ENCODE measurements around the gene INSR.
"Not testable (repeated sequence)": the region's sequence is repeated elsewhere in the genome, so short reads cannot be mapped to it uniquely, and the experiment has no call there.

Gene INSR

GRCh38 chr19:7195046-7195445 is 99.2 kb downstream of the INSR start:
- no peak for DNase-seq (ENCODE audit: low read depth, low spot score)

DNA sequence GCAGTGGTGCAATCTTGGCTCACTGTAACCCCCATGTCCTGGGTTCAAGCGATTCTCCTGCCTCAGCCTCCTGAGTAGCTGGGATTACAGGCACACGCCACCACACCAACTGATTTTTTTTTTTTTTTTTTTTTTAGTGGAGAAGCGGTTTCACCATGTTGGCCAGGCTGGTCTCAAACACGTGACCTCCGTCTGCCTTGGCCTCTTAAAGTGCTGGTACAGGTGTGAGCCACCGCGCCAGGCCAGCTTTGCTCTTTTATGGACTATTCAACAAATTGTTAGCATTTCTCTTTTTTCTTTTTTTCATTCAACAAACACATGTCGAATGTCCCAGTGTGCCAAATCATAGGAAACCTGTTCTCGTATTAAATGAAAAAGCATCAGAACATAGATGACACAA is 99.6 kb downstream of the INSR start:
- DNase-seq (ENCODE audit: low read depth, low spot score) = no peak

- no peak for DNase-seq (ENCODE audit: low read depth, low spot score)
Measured at GRCh38 chr19:7191946-7192691, 102.1 kb downstream of the INSR start.

DNA sequence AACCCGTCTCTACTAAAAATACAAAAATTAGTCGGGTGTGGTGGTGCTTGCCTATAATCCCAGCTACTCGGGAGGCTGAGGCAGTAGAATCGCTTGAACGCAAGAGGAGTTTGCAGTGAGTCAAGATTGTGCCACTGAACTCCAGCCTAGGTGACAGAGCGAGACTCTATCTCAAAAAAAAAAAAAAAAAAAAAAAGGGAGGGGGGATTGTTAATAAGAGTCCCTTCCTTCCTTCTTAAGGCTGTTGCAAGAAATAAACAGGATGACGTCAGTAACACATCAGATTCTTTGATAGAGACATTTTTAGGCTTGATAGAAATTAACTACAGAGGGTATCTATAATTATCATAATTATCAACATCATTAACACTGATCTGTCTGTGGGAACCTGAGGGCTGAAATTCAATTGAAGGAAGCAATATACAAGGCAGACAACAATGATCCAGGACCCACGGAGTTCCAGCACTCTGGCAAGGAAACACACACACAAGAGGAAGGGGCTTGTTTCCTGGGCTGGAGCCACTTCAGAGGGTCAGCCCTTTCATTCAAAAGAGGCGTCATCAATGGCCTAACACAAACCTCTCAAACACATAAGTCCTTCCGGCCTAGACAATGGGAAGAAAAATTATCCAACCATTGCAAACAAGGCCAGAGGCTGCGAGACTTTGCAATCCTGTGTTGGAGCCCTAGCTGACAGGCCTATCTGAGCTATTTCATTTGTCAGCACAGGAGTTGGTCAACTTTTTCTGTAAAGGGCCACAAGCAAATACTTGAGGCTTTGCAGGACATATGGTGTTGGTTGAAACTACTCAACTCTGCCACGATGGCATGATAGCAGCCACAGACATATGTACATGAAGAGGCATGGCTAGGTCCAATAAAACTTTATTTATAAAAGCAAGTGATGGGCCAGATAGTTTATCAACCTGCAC is 105.2 kb downstream of the INSR start:
- DNase-seq (ENCODE audit: low read depth, low spot score) = no peak

DNA sequence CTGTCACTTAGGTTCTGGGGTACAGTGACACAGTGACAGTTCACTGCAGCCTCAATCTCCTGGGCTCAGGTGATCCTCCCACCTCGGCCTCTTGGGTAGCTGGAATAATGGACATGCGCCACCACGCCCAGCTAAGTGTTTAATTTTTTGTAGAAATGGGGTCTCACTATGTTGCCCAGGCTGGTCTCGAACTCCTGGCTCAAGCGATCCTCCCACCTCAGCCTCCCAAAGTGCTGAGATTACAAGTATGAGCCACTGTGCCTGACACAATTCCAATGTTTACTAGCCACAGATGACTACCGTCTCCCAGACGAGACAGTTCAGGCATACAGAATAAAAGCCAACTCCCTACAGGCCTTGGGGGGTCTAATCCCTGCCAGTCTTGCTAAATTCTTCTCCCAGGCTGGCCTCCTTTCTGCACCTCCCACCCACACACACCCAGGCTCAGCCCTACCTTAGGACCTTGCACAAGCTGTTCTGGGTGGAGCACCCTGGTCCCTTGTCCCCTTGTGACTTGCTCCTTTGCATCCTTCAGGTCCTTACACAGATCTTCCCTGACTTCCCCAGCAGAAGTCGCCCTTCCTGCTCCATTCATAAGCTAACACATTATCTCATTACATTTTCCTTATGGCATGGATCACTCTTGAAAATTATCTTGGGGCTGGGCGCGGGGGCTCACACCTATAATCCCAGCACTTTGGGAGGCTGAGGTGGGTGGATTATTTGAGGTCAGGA is 106.4 kb downstream of the INSR start:
- DNase-seq (ENCODE audit: low read depth, low spot score) = no peak

- DNase-seq (ENCODE audit: low read depth, low spot score) = no peak
Measured at GRCh38 chr19:7182489-7182888, 111.7 kb downstream of the INSR start.

DNA sequence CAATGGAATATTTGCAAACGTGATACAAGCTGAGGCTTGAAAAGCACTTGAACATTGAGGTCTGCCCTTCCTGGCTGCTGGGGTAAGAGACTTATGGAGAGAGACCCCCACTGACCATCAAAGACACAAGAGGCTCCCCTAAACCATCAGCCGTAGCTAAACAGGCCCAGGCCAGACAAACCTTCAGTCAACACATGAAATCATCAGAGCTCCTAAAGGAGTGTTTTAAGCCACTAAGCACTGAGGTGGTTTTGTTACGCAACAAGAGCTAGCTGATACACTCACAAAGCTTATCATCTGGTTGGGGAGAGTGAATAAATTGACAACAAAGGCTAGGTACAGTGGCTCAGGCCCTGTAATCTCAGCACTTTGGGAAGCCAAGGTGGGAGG is 114.3 kb downstream of the INSR start:
- DNase-seq (ENCODE audit: low read depth, low spot score) = no peak

DNA sequence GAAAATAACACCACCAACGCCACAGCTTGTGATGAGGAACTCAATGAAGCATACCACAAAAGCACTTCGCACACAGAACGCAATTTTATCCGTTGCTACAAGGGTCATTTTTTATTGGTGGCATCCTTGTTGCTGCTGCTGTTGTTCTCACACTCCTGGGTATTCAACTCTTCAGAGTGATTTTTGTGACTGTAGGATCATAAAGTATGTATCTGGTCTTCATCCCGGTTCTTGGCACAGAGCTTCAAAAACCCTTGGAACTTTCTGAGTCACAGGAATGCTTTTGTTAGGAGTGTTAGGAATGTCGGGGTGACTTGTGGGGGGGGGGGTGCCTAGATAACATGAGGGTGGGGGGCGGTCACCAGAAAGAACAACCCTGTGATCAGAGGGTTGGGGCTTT is 116.3 kb downstream of the INSR start:
- DNase-seq (ENCODE audit: low read depth, low spot score) = no peak

GRCh38 chr19:7176792-7177191 is 117.4 kb downstream of the INSR start:
- DNase-seq (ENCODE audit: low read depth, low spot score) = no peak

DNA sequence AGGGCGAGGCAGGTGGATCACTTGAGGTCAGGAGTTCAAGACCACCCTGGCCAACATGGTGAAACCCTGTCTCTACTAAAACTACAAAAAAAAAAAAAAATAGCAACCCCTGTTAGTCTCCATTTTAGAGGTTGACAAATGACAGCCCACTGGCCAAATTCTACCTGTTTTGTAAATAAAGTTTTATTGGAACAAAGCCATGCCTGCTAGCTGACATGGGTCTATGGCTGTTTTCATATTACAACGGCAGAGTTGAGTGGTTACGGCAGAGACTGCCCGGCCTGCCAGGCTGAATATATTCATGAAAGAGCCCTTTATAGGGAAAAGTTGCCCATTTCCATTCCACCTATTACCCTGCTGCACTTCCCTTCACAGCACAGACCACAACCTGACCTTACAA is 121.4 kb downstream of the INSR start:
- DNase-seq (ENCODE audit: low read depth, low spot score) = no peak

DNA sequence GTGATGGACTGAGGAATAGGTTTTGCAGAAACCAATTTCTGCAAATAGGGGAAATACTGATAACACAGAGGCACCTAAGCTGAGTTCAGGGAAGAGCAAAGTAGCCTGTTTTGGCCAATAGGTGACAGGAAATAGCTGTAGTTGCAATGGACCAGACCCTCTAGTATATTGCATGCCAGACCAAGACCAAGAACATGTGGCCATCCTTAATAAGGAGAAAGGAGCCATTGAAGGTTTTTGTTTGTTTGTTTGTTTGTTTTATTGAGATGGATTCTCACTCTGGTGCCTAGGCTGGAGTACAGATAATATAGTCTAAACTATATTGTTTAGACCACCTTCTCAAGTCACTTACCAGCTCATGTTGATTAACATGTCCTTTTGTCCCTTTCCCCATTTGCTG is 123.2 kb downstream of the INSR start:
- DNase-seq (ENCODE audit: low read depth, low spot score) = no peak

DNA sequence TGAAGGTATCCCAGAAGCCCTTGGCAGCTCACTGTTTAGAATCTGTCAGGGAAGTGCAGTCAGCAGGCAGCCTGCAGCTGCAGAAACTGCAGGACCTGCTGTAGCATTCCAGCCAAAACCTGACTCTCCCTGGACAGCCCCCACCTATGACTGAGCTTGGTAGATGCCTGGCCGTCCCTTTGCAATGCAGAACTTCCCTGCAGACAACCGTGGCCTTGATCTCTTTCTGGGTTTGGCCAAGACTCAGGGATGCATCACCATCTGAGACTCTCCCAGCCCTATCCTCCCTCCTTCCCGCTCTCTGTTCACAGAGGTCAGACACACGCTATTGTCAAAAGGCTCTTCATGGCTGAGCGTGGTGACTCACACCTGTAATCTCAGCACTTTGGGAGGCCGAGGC is 125.3 kb downstream of the INSR start:
- DNase-seq (ENCODE audit: low read depth, low spot score) = no peak

GRCh38 chr19:7161292-7161691 is 132.9 kb downstream of the INSR start:
- DNase-seq (ENCODE audit: low read depth, low spot score) = no peak

- DNase-seq (ENCODE audit: low read depth, low spot score) = no peak
Measured at GRCh38 chr19:7159105-7159933, 134.9 kb downstream of the INSR start.

DNA sequence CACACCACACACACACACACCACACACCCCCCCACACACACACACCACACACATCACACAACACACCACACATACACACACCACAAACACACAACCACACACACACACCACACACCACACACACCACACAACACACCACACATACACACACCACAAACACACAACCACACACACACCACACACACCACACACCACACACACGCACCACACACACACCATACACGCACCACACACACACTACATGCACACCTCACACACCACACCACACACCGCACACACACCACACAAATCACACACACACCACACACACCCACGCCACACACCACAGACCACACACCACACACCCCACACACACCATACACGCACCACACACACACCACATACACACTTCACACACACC is 141.2 kb downstream of the INSR start:
- DNase-seq (ENCODE audit: low read depth, low spot score) = no peak

GRCh38 chr19:7152568-7152967 is 141.6 kb downstream of the INSR start:
- DNase-seq (ENCODE audit: low read depth, low spot score) = no peak

- no peak for DNase-seq (ENCODE audit: low read depth, low spot score)
Measured at GRCh38 chr19:7149956-7150705, 144.1 kb downstream of the INSR start.

DNA sequence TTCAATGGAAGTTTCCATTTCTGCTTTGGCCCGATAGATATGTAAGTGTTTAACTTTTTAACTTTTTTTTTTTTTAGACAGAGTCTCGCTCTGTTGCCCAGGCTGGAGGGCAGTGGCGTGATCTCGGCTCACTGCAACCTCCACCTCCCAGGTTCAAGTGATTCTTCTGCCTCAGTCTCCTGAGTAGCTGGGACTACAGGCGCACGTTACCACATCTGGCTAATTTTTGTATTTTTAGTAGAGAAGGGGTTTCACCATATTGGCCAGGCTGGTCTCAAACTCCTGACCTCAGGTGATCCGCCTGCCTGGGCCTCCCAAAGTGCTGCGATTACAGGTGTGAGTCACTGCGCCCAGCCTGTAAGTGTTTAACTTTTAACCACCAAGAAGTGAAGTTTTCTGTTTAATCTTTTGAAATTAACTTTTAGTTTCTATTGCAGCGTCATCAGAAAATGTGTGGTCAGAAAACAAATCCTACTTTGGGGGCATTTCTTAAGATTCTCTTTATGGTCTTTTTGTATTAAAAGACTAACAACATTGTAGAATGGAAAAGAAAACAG is 147.0 kb downstream of the INSR start:
- not testable (repeated sequence) for DNase-seq (ENCODE audit: low read depth, low spot score)

DNA sequence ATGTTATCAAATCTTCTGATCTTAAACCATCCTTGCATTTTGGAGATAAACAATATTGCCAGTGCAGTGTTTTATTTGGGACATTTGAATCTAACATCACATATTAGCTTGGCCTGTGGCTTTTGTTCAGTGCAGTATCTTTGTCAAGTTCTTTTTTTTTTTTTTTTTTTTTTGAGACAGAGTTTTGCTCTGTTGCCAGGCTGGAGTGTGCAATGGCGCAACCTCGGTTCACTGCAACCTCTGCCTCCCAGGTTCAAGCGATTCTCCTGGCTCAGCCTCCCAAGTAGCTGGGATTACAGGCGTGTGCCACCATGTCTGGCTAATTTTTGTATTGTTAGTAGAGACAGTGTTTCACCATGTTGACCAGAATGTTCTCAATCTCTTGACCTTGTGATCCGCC is 148.1 kb downstream of the INSR start:
- not testable (repeated sequence) for DNase-seq (ENCODE audit: low read depth, low spot score)

- no peak for DNase-seq (ENCODE audit: low read depth, low spot score)
Measured at GRCh38 chr19:7145494-7145893, 148.7 kb downstream of the INSR start.

All from smooth muscle cell of the brain vasculature (primary cell).